ENCODE measurements around the gene PKNOX2. TPM values are rescaled to one million over a fixed set of nuclear protein-coding genes. Genes with fewer than 3 reads are reported as not detected.

PKNOX2 gene
- total RNA-seq, 1 donor from 2014 or later, result 21.5 TPM

- Mint-ChIP-seq H3K27ac (ENCODE audit: unreplicated experiment) (peak overlapping the region; percentile 70), H3K36me3 (ENCODE audit: low read depth) (no peaks in the 10 kb centered on the region), H3K4me3 (peak overlapping the region; percentile 47), H3K27me3 (ENCODE audit: low read depth) (peaks cover 17% of the 10 kb centered on the region), H3K4me1 (peaks cover 86% of the 10 kb centered on the region), H3K9me3 (no peaks in the 10 kb centered on the region)
- no peak for TF ChIP-seq CTCF (conservative IDR thresholded peaks at IDR 0.05)
- DNase-seq (ENCODE audit: low read depth, low spot score), result no peak
Measured at GRCh38 chr11:125346179-125346530, 181.6 kb downstream of the PKNOX2 start.

GRCh38 chr11:125346565-125347260 is 182.2 kb downstream of the PKNOX2 start:
- DNase-seq (ENCODE audit: low read depth, low spot score), result no peak
- Mint-ChIP-seq H3K9me3 (no peaks in the 10 kb centered on the region), H3K36me3 (ENCODE audit: low read depth) (no peaks in the 10 kb centered on the region), H3K4me1 (peaks cover 83% of the 10 kb centered on the region), H3K27ac (ENCODE audit: unreplicated experiment) (peak overlapping the region; percentile 70), H3K4me3 (peak overlapping the region; percentile 47), H3K27me3 (ENCODE audit: low read depth) (peaks cover 17% of the 10 kb centered on the region)
- no peak for TF ChIP-seq CTCF (conservative IDR thresholded peaks at IDR 0.05)

DNA sequence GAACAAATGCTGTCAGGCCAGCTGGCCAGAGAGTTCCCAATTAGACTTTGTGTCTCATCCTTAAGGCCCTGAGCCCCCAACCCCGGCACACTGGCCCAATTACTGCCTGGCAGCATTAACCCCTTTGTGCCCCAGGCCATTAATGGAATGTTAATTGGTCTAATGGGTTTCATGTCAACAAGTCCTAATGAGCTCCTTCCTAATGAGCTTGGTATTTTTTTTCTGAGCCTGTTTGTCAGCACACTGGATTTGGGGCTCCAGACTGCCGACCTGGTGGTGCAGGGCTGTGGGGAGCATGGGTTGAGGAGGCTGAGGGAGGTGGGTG is 182.7 kb downstream of the PKNOX2 start:
- H3K4me1 Mint-ChIP-seq, result peaks cover 87% of the 10 kb centered on the region
- no peak overlapping the region for H3K27ac Mint-ChIP-seq (ENCODE audit: unreplicated experiment)
- no peaks in the 10 kb centered on the region for H3K36me3 Mint-ChIP-seq (ENCODE audit: low read depth)
- no peak for TF ChIP-seq CTCF (conservative IDR thresholded peaks at IDR 0.05)
- no peak for DNase-seq (ENCODE audit: low read depth, low spot score)
- H3K4me3 Mint-ChIP-seq, result no peak overlapping the region
- no peaks in the 10 kb centered on the region for H3K9me3 Mint-ChIP-seq
- peaks cover 21% of the 10 kb centered on the region for H3K27me3 Mint-ChIP-seq (ENCODE audit: low read depth)

DNA sequence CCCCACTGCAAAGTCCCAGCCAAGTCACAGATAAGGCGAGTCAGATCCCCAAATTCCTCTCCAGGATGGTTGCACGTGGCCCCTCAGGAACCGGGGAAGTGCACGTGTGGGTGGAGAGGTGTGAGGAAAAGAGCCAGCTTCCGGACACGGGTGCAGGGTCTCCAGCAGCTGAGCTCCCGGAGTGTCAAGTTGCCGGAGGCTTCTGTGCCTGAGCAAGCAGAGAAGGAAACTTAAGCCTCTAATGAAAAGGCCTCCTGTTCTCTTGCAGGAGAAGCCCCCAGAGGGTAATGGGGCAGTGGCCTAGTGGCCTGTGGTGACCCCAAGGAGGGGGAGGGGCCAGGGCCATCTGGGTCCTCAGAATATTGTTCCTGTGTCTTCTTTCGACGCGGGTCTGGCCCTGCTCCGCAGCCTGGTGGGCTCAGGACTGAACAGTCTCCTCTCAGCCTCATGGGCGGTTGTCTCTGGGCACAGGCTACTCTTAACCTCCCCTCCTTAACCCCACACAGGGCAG is 183.6 kb downstream of the PKNOX2 start:
- peaks cover 85% of the 10 kb centered on the region for H3K4me1 Mint-ChIP-seq
- peak overlapping the region; percentile 94 for H3K27ac Mint-ChIP-seq (ENCODE audit: unreplicated experiment)
- DNase-seq (ENCODE audit: low read depth, low spot score), result peak; percentile 89

DNA sequence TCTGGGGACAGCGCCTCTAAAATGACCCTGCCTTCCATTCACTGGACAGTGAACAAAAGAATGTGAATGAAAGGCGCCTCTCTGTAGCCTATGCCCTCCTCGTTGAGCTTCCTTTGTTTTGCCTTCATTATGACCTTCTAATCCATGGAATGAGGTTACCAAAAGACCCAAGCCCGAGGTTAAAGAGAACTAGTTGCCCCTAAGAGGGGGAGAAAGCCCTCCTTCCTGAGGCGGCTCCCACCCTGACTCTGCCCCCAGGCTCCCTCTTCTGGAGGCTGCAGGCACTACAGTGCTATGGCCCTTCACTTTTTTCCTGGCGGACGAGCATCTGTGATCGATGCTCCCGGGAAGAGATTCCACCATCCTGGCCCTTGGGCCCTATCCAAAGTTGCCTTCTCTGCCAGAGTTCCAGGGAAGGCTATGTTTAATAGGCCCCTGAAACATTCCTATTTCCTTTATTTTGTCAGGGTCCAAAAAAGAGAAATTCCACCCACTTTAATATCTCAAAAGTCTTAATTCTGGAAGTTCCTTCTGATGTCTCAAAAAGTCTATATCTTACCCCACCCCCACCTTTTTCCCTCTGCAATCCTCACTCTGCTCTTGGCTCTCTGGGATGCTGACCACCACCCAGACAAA is 184.2 kb downstream of the PKNOX2 start:
- Mint-ChIP-seq H3K36me3 (ENCODE audit: low read depth) (peaks cover 6% of the 10 kb centered on the region), H3K4me1 (peaks cover 85% of the 10 kb centered on the region), H3K9me3 (no peaks in the 10 kb centered on the region), H3K27ac (ENCODE audit: unreplicated experiment) (peak overlapping the region; percentile 94), H3K27me3 (ENCODE audit: low read depth) (peaks cover 18% of the 10 kb centered on the region), H3K4me3 (peak overlapping the region; percentile 54)
- peak; percentile 95 for DNase-seq (ENCODE audit: low read depth, low spot score)
- peak; percentile 91 for TF ChIP-seq CTCF (conservative IDR thresholded peaks at IDR 0.05)

More for the DNA sequence above, 183.6 kb downstream of the PKNOX2 start:
- Mint-ChIP-seq H3K4me3 (peak overlapping the region; percentile 54), H3K9me3 (no peaks in the 10 kb centered on the region), H3K27me3 (ENCODE audit: low read depth) (peaks cover 21% of the 10 kb centered on the region), H3K36me3 (ENCODE audit: low read depth) (peaks cover 6% of the 10 kb centered on the region)
- TF ChIP-seq CTCF (conservative IDR thresholded peaks at IDR 0.05), result no peak
